ENCODE measurements around the gene IFT43. TPM values are rescaled to one million over a fixed set of nuclear protein-coding genes. Genes with fewer than 3 reads are reported as not detected.

The IFT43 gene
- total and polyA plus RNA-seq, 9 of the 15 experiments (the other 6 are each of a cell fraction or from before 2014, with no cell fraction given), result 4.9 to 12.8 (median 8.0) TPM

GRCh38 chr14:75981426-75982265 is 3.9 kb upstream of the IFT43 start, which contains the start of gene TGFB3:
TGFB3 (minus strand) TSS chr14:75981995; CDS start chr14:75980893, 1,102 bp downstream.
- peak; percentile 47 for ATAC-seq
- peak within 1 kb of the TSS; percentile 92 for H2AFZ ChIP-seq (ENCODE audit: low read depth, low read length)
- intact Hi-C loops (cut with micrococcal nuclease), result loop anchor here (1.0 to 5.0 kb wide), 4 partner anchors 75 to 404 kb away; partner anchors contain the start of gene FLVCR2
- BruUV-seq (replicated peaks), result TSS peak; percentile 79
- peak; percentile 33 to 50 (median 36) for DNase-seq (ENCODE audit: extremely low read depth in 1 of 4, low spot score in 3 of 4)
- H4K20me1 ChIP-seq (replicated peaks; ENCODE audit: control insufficient read depth, insufficient read depth, low read length), result no peaks in the 10 kb centered on the region
- peak; percentile 68 for FAIRE-seq
- in situ Hi-C loops (cut with MboI), result loop anchor here (5.0 to 10.0 kb wide), 3 partner anchors 74 to 407 kb away; partner anchors contain the start of gene FLVCR2
- H3K79me2 ChIP-seq (ENCODE audit: control insufficient read depth, insufficient read depth, low read length), result no peaks in the 10 kb centered on the region
- H3K4me3 ChIP-seq, result peak within 1 kb of the TSS; percentile 72
- no peaks in the 10 kb centered on the region for H3K27me3 ChIP-seq (ENCODE audit: control insufficient read depth in 2 of 2, insufficient read depth in 2 of 2, low read length in 2 of 2)
- CTCF ChIA-PET (ENCODE audit: low intra/inter-chr PET ratio), result interaction anchor here (0.5 to 4.5 kb wide), 6 partner anchors 75 to 272 kb away, joined by 3 to 45 read pairs (median 5); no protein-coding TSS in a partner anchor
- peaks cover 4 to 22% of the 10 kb centered on the region in 2 experiments; a peak in 4 of 5 replicates for H3K4me1 ChIP-seq (replicated peaks in 1 of 2; ENCODE audit: control insufficient read depth in 2 of 2, insufficient read depth in 2 of 2, low read length in 2 of 2)
- H3K27ac ChIP-seq (ENCODE audit: extremely low read depth, low read depth, low read length), result peak within 1 kb of the TSS; percentile 55; the same call in 2 of the 3 replicates
- H3K9ac ChIP-seq (ENCODE audit: insufficient read depth in 1 of 2, low read depth in 2 of 2, low read length in 2 of 2), result peak within 1 kb of the TSS; percentile 68 to 88
- H3K9me1 ChIP-seq (ENCODE audit: control insufficient read depth, insufficient read depth, low read length), result no peaks in the 10 kb centered on the region
- H3K4me2 ChIP-seq (ENCODE audit: insufficient read depth, low read length), result peak within 1 kb of the TSS; percentile 74
- no peaks in the 10 kb centered on the region for H3K36me3 ChIP-seq (ENCODE audit: control insufficient read depth, insufficient read depth, low read length)
- POLR2A ChIA-PET, result interaction anchor here (0.6 to 1.9 kb wide), 3 partner anchors 187 to 666 kb away, joined by 3 to 7 read pairs (median 3); no protein-coding TSS in a partner anchor
- 32% methylated on average over 13 of the region's 26 CpGs for WGBS (ENCODE audit: insufficient coverage, low coverage, missing lambda C conversion rate)
- H3K9me3 ChIP-seq (replicated peaks; ENCODE audit: control insufficient read depth, insufficient read depth, low read depth, low read length), result no peaks in the 10 kb centered on the region
- TF ChIP-seq SMARCA4 (IDR thresholded peaks at IDR 0.05), result 0 out of 2 replicates have a peak, but pooled peaks have one; percentile 14
- TF ChIP-seq SMARCA5 (IDR thresholded peaks at IDR 0.05), result 0 out of 2 replicates have a peak, but pooled peaks have one; percentile 54
- TF ChIP-seq SMARCE1 (IDR thresholded peaks at IDR 0.05), result peak; percentile 35; the same call in 1 of the 2 replicates
- TF ChIP-seq MGA (IDR thresholded peaks at IDR 0.05), result 0 out of 2 replicates have a peak, but pooled peaks have one; percentile 11
- 0 out of 4 replicates have a peak, but pooled peaks of 1 of the 2 experiments have one; percentile 20 for TF ChIP-seq TRIM24 (IDR thresholded peaks at IDR 0.05)
- no peak for TF ChIP-seq HNRNPL (IDR thresholded peaks at IDR 0.05; ENCODE audit: low read depth, low read length)
- TF ChIP-seq KAT7 (CRISPR knock-in tag; IDR thresholded peaks at IDR 0.05; ENCODE audit: borderline replicate concordance), result no peak
- no peak for TF ChIP-seq ZBTB17 (CRISPR knock-in tag; IDR thresholded peaks at IDR 0.05)
- no peak for TF ChIP-seq ZBTB7A (IDR thresholded peaks at IDR 0.05; ENCODE audit: borderline replicate concordance, control insufficient read depth, low read depth, low read length)
- TF ChIP-seq ELF4 (CRISPR knock-in tag; IDR thresholded peaks at IDR 0.05), result peak; percentile 39; the same call in 1 of the 2 replicates

Data from K562 (cell line).